HG02973 (cell line): ENCODE data around the gene WDR5.

Source experiments
- ATAC-seq: cut with Tn5 transposase; IDR thresholded peaks from one replicate; pipeline ENCODE4 v1.9.1; 2021; ENCODE audit warnings: moderate library complexity; ENCODE audit not compliant: unreplicated experiment

WDR5 gene

DNA sequence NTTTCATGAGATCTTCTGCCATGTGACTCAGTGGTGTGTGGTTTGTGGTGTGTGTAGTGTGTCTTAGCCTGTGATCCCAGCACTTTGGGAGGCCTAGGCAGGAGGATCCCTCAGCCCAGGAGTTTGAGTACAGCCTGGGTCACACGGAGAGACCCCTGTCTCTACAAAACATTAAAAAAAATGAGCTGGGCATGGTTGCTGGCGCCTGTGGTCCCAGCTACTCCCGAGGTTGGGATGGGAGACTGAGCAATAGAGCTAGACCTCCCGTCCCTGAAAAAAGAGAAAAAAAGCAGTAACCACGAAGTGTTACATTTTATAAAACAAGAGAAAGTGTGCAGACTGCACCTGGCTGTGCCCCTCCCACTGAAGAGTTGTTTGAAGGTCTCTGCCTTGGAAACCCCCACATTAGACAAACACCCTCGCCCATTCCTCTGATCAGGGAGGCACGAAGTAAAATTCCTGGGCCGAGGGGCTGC, 49.7 kb downstream of the WDR5 start:
- no peak for ATAC-seq

DNA sequence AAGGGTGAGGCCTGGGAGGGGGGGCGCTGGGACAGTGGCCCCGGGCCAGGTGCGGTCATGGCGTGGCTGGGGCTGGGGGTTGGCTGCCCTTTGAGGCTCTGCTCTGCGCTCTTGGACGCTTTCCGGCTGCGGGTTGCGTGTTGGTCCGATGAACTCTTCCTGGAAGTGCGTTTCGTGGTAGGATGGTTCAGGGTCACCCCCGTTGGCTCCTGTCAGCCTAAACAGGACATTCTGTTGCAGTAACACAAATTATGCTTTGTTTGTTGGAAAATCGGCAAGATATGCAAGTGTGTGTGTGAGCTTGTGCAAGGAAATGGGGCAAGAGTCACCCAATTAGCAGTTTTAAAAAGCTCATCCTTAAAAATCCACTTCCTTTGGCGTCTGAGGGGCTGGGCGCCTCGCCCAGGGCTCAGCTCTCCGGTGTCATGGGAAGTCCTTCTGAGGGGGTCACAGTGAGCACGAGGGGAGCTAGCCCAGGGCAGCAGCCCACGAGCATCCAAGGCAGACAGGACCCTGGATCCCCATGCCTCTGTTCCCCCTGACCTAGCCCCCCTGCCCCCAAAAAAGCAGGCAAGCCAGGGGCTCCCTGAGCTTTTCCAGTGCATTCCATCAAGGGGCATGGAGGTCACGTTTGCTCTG, 50.7 kb downstream of the WDR5 start:
- ATAC-seq, result no peak

DNA sequence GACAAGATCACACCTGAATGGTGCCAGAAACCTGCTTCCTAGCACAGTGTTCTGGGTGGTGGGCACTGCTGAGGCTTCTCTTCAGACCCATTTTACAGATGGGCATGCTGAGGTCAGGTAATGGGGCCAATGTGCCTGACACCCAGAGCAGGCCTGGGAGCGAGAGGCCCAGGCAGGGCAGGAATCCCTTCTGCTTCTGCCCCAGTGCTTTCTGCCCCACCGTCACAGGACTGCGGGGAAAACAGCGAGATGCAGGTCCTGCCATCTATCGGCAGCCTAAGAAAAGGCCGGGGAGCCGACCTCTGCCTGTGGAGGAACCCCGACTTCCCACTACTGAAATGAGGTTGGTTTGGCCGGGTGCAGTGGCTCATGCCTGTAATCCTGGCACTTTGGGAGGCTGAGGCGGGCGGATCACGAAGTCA, 51.2 kb downstream of the WDR5 start:
- ATAC-seq, result no peak

DNA sequence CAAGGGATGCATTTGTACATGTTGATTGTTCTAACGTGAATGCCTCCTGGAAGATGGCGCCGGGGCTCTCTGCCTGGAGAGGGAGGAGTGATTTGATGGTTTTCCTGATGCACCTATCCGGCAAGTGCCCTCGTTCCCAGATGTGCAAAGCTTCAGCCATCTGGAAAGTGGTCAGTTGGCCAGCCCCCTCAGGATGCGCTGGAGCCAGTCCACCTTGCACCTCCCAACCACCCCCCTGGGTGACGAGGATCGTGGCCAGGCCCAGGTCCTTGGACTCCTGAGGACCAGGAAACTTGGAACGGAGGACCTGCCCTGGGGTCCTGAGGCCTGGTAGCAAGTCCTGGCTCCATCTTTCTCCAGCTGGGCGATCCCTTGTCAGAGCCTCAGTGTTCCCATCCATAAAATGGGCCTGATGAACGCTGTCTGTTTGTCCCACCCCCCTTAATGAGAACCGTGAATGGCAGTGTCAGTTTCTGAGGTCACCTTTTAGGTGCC, 52.1 kb downstream of the WDR5 start:
- ATAC-seq, result no peak

DNA sequence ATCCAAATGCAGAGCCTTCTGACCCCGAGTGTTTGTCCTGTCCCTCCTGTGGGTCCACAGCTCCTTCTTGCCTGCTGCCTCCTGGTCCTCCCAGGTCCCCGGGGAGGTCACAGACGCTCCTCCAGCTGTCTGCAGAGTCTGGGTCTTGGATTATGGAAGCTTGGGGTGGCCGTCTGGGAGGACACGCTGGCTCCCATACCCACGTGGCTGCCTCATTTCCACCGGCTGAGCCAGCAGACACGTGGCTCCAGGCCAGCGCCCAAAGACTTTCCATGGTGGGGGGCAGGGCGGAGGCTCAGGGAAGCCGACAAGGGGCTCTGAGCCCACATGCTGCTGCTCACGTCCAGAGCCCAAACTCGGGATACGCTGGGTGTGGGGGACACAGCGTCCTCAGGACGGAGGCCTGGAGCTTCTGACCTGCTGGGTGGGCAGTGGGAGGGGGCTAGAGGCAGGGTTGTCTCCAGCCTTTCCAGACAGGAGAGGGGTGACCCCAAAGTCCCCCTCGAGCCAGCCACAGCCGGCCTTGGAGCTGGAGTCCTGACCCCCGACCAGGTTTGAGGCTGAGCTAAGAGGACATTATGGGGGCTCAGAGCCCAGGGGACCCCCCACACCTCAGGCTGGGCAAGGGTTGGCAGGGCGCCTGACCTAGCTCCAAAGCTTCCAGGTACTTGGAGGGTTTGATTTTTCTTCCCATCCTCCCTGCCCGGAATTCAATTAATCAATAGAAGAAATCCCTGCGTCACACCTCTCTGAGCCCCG, 52.7 kb downstream of the WDR5 start:
- no peak for ATAC-seq

DNA sequence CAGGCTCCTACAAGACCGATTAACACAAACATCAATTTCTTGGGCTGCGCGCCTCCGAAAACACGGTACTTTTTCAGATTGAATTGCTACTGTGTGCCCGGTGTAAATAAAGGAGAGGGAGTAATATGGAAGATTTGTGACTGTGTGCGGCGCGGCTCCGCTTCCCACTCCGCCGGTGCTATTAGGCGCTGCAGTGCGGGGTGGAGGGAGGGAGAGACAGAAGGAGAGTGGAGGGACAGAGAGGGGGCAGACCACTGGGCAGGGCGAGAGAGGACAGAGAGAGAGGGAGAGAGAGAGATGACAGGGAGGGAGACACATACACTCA, 53.2 kb downstream of the WDR5 start:
- no peak for ATAC-seq

DNA sequence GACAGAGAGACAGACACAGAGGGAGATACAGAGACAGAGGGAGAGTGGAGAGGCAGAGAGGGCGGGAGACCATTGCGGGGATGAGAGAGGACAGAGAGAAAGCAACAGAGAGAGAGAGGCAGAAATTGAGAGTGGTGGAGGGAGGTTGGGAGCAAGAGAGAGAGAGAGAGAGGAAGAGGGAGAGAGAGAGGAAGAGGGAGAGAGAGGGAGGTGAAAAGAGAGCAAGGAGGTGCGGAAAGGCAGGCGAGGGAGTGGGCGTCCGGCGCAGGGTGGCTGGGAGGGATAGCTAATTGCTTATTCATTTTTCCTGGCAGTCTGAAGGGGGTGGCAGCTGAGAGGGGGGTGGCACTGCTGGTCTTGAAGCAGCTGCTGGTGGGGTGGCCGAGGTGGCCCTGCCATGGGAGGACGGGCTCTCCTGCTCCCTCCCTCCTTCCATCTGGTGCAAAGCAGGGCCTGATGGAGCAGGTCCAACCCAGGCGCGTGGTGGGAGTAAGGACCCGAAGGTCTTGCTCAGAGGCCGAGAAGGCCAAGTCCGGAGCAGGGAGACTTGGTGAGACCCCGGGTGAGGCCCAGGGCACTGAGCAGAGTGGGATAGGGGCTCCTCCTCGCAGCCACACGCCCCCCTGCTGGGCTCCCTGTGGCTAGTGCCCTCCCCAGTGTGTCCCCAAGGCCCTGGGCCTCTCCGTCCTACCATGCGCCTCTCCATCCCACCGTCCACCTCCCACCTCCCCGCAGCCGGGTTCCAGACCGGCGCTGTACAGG, 53.8 kb downstream of the WDR5 start:
- ATAC-seq, result no peak

DNA sequence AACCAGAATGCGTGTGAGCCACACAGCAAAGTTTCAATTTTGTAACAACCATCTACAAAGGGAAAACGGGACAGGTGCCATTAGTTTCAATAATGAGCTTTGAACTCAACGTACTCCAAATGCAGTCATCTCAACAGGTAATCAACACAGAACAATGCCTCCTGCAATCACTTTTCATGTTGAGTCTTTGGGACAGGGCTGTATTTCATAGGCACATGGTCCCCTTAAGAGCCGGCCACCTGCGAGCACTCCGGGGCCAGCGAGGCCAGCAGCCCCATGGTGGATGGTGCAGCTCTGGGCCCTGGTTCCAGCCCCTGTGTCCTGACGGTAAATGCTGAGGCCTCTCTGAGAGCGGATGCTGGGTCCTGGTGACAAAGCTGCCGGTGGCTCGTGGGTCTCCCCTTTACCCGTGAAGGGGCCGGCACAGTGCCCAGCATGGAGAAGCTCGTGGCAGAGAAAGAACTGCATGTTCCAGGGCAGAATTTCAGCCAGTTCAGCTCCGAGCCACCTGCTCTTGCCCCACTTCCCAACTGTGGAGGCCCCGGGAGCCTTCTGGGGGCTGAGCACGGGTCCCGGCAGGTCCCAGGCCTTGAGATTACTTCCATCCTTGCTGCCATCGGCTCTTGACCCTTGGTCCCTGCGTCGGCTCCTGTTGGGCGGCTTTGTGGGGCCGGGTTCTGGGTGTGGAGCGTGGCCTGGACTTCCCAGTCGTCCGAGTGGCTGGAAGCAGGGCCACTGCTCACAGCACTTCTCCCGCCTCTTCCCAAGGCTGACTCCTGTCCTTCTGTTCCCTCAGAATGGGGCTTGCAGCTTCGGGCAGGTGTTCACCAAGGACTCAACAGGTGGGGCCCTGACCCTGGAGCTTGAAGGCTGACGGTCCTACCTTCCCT, 54.6 kb downstream of the WDR5 start:
- no peak for ATAC-seq

DNA sequence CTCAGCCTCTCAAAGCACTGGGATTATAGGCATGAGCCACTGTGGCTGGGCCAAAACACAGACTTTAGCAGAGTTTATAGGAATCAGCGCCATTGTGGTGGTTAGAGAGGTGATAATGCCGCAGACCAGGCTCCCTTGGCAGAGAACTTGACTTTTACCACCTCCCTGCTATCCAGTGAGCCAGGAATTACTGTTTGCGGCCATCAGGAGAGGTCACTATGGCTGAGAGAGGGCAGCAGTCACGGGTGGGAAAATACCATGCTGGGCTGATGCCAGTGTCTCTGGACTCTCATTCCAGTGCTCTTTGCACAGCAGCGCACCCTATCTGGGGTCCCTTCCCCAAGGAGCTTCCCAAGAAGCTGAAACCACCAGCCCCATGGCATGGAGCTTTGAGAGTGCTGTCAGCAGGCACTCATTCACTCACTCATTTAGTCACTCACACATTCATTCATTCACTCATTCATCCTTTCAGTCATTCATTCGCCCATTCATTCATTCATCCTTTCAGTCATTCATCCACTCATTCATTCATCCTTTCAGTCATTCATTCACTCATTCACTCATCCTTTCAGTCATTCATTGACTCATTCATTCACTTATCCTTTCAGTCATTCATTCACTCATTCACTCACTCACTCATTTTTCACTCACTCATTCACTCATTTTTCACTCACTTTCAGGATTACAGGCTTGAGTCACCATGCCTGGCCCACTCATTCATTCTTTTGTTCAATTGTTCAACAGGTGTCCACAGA, 55.8 kb downstream of the WDR5 start:
- no peak for ATAC-seq

DNA sequence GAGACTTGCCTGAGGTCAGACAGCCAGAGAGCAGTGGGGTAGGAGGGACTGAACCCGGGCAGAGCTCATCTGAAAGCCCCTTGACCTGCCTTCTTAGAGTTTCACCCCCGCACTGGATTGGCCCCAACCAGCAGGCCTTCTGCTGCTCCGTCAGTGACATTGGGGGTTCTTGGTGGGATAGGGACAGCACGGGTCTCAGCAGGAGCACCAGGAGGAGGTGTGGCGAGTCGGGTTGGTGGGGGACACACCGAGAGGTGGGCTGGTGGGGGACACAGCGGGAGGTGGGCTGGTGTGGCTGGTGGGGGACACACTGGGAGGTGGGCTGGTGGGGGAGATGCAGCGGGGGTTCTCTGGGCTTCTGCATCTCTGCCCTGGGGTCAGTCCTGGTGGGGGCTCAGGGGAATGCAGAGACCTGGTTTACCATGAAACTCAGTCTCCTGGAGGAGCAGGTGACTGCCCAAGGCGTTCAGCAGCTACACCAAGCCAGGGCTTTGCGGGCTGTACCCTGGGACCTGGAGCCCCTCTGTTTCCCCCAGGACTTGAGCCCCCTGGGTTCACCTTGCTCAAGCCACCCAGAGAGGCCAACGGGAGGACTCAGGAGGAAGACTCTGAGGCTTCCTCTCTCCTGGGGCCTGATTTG, 56.5 kb downstream of the WDR5 start:
- ATAC-seq, result no peak

DNA sequence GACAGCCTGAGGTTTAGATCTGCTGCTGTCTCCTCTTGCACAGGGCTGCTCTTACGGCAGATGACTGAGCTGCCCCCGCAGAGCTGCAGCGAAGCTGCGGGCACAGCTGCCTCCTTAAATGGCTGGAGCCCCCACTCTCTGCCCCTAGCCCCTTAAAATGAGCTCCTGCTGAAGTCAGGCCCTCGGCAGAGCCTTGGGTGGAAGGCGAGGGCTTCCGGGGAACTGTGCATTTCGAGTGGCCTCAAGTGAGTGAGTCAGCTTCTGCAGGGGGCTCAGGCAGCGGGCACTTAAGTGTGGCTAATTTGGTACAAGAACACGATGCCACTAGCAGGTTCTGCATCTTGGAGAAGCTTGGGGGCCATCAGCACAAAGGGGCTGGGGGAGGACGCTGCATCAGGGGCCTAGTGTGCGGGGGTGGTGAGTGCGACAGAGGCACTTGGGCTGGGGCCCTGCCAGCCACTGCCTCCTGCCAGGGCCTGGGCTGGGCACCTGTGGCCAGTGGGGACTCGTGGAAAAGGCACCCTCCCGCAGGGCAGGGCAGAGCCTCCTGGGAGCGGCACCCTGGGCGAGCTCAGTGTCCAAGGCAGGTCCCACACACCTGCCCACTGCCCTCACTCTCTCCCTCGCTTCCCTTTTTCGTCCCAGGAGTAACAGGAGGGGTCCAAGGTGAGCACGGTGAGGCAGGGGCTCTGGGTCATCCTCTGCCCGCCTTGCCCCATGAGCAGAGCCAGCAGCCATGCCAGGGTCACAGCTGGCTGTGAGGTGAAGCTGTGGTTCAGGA, 57.3 kb downstream of the WDR5 start:
- ATAC-seq, result no peak

DNA sequence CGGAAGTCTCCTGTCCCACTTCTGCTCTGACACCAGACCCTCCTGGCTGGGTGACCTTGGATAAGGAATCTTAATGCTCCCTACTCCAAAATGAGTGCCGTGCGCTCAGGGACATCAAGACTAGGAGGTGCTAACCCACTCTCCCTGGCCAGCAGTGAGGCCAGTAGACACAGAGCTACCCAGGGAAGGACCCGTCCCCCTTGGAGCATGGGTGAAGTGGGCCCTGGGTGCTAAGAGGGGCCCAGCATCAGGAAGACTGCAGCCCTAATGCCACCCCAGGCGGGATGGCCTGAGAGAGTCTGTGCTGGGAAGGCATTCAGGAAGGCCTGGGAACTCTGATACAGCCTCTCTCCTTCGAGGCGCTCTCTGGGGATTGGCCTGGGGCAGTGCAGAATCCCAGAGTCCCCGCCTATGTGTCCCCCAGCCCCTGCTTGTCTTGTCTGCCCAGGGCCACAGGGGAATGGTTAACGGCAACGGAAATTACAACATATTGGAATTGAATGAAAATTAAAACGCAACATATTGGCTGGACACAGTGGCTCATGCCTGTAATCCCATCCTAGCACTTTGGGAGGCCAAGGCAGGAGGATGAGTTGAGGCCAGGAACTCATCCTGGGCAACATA, 58.1 kb downstream of the WDR5 start:
- ATAC-seq, result no peak

DNA sequence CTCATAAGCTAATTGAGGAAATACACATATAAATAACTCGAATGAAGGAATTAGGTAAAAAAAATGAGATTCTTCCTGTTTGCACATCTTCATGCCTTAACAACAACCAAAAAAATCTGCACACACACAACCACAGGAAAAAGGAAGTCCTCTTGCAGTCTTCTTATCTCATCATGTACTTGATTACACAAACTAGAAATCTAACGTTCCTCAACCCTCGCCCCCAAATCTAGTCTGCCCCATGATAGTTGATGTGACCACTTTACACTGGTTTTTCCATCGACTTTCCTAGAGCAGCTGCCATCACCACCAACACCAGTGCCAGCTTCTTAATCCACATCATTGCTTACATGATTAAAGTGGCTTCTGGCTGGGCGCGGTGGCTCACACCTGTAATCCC, 59.7 kb downstream of the WDR5 start:
- no peak for ATAC-seq

DNA sequence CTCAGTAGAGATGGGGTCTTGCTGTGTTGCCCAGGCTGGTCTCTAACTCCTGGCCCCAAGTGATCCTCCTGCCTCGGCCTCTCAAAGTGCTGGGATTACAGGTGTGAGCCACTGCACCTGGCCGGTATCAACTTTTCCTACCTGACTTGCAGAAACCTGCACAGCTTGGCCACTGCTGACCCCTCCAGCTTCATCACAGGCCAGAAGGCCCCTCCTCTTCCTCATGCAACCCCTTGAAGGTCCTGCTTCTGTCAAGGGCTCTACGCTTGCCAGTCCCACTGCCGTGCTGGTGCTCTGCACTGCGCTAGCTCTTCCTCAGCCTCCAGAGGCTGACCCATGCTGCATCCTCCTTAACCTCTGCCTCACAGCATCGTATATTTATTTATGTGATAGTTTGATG, 61.0 kb downstream of the WDR5 start:
- ATAC-seq, result no peak

DNA sequence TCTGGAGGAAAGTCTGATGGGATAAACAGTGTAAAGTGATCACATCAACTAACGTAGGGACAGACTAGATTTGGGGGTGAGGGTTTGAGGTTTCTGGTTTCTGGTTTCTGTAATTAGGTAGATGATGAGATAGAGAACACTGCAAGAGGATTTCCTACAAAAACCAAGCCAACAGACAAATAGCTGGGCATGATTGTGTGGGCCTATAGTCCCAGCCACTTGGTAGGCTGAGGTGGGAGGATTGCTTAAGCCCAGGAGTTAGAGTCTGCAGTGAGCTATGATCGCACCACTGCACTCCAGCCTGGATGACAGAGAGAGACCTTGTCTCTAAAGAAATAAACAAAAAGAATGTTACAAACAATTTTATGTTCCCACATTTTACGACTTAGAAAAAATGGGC, 62.9 kb downstream of the WDR5 start:
- ATAC-seq, result no peak

DNA sequence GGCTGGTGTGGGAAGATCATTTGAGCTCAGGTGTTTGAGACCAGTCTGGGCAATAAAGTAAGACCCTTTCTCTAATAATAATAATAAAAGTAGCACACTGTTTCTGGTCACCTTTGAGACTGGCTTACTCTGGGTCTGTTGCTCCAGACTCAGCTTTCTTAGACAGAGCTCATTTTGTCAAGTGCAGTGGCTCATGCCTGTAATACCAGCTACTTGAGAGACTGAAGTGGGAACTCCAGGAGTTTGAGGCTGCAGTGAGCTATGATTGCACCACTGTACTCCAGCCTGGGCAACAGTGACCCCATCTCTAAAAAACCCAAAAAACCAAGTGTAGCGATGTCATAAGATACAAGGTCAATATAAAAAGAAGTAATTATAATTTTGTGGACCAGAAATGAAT, 64.8 kb downstream of the WDR5 start:
- no peak for ATAC-seq

DNA sequence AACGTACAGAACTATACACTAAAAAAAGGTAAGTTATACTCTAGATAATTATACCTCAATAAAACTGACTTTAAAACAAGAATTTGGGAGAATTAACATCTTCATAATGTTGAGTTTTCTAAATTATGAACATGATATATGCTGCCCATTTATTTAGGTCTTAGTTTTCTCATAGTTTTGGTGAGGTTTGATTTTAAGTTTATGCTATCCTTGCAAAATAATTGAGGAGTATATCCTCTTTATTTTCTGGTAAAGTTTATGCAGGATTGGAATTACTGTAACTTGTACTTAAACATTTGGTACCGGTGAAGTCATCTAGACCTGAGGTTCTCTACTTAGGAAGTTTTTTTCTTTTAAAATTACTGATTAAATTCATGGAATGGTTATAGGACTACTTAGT, 67.3 kb downstream of the WDR5 start:
- no peak for ATAC-seq

DNA sequence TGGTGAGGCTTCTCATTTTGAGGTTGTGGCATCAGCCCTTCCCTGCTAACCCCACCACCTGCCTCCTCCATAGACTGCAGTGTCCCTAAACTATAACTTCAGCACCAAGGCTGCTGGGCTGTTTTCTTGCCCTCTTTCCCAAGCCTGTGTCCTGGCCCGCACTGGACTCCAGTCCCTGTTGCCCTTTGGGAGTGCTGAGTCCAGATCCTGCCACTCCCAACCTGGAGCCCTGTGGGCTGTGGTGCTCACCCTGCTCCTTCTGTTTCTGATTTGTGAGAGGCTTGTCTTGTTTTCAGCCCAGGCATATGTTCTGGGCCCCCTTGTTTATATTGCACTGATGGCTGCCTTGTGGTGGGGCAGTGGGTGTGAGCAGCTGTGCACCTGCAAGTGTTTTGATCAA, 68.2 kb downstream of the WDR5 start:
- ATAC-seq, result no peak
